A172 (cell line): ENCODE results near the gene TREM1. TPM values are rescaled to one million over a fixed set of nuclear protein-coding genes. Genes with fewer than 3 reads are reported as not detected.
"Not testable (repeated sequence)": the region's sequence is repeated elsewhere in the genome, so short reads cannot be mapped to it uniquely, and the experiment has no call there.

ENCODE experiments used
- DNase-seq: peaks from one replicate; pipeline ENCODE4 v3.0.0-alpha.2; 2015; ENCODE audit warnings: low spot score
- total RNA-seq: library from RNA; depleted of rRNA; stranded (reverse); fragments of >200 nt; shearing (Covaris generic); gene quantifications from 2 replicates; pipeline ENCODE4 v1.2.3, GENCODE V29; 2014

The TREM1 gene
- total RNA-seq, 1 experiment from 2014 or later, result not detected

DNA sequence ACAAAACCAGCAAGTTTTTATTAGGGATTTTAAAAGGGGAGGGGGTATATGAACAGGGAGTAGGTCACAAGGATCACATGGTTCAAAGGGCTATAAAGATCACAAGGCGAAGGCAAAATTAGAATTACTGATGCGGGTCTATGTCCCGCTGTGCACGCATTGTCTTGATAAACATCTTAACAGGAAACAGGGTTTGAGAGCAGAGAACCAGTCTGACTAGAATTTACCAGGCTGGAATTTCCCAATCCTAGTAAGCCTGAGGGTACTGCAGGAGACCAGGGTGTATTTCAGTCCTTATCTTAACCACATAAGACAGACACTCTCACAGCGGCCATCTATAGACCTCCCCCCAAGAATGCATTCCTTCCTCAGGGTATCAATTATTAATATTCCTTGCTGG is 10.8 kb upstream of the TREM1 start:
- DNase-seq, result not testable (repeated sequence)

DNA sequence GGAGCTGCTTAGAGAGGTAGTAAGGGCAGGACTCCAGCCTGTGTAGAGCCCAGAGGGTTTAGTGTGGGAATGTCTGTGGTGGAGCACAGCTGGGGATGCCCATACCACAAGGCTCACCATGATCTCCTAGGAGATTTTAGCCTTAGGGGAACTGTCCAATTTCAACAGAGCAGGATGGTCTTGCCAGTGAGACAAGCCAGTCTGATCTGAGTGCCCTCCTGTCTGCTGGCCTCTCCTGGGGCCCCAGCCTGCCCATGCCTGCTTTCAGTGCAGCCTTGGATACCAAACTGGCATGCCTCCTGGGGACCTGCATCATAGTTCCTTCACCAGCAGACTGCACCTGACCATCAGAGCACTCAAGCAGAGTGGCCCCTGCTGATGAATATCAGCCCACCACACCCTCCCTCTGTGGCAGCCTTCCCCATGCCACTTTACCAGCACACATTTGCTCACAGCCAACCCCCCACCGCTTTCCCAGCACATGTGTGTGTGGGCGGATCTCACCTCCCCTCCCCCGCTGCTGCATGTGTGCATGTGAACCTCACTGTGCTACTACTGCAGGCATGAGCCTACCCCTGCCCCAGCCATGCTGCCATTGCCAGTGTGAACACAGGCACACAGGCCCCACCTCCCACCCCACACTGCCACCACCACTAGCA is 7.9 kb upstream of the TREM1 start:
- no peak for DNase-seq

DNA sequence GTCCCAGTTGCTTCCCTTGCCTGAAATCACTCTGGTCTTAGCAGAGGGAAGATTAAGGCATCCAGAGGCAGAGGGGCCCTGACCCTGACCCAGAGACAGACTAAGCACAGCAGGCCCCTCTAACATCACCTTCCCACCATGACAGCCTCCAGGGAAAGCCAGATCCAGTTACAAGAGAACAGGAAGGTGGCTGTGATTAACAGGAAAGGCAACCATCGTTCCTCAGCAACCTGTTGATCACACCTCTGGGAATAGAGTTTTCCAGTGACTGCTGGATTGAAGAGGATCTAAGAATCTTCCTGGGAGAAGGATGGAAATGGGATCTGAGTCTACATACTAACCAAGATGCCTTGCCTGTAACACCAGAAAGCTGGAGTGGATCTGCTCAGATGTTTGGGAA is 5.2 kb upstream of the TREM1 start:
- no peak for DNase-seq

DNA sequence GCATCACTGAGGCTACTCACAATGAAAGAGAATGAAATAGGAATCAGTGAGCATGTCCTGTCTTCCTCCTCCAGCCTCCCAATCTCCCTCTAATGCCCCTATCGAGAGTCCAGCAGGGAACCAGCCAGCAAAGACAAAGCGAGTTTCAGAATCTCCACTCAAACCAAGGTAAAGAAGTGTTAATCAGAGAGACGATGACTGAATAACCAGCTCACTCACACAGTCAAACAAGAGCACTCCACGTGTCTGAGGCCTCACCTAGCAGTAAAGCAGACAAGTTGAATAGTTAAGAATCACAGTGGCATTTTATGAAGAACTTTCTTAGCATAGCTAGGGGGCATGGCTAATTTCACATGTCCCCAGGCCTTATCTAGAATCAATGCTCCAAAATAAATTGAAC is 3.3 kb upstream of the TREM1 start:
- no peak for DNase-seq

DNA sequence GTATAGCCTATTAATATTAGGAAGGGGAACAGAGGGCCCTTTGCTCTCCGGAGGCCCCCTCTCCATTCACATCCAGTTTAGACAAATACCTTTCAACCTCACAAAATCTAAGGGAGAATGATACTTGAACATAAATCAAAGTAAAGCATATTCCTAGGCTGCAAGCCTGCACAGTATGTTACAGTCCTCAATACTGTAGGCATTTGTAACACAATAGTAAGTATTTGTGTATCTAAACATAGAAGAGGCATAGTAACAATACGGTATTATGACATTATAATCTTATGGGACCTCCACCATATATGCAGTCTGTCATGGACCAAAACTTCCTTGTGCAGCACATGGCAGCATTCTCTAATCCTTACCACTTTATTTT is 2.3 kb upstream of the TREM1 start:
- no peak for DNase-seq

DNA sequence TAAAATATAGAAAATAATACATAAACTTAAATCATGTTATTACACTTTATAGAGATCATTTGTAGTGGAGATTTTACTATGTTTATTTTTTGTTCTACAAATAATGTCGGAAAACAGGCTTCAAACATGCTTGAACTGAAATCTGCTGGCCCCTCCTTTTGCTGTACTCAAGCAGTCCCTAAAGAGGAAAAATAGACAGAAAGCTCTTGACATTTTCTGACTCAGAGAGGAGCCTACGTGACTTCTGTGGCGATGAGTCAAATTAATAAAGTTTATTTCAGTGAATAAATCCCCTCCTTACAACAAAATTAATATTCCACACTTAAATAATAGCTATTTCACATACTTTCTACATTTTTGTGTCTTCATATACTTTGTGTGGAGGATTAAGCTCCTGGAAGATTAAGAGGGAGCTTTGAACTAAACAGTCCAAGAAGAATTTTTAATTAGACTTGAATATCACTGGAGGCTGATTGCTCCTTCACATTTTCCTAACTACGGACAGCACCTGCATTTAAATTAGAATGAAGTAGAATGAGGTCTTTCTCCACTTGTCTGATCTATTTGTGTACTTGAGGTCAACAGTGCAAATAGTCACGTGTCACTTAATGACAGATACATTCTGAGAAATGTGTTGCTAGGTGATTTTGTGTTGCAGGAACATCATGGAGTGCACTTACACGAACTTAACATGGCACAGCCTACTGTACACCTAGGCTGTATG is 1.7 kb upstream of the TREM1 start:
- DNase-seq, result no peak

DNA sequence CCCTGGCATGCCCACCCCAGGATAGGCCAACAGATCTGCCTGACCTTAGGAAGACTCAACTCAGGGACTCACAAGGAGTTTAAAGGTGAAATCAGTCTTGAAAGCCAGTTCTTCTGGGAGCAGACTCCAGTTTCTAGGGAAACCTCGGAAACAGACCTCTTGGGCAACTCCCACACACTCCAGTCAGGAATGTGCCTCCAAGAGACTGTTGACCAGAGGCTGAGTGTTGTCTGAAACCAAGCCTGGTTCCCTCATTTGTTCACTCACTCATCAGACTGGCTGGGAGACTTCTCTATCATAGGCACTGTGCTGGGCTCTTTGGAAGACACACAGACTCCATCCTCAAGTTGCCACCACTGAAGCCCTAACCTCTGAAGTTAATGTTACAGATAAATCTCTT is 1.8 kb downstream of the TREM1 start:
- no peak for DNase-seq

DNA sequence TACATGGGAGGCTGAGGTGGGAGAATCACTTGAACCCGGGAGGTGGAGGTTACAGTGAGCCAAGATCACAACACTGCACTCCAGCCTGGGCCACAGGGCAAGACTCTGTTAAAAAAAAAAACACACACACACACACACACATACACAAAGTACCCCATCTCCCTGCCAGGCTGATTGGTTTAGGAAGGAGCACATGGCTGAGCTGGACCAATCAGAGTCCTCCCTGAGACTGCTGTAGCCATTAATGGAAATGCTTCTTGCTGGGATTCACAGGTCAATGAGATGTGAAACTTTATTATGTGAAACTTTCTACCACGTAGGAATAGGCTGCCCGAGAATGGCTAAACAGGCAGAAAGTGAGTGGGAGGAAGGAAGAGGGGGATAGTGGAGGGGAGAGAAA is 2.9 kb downstream of the TREM1 start:
- no peak for DNase-seq

DNA sequence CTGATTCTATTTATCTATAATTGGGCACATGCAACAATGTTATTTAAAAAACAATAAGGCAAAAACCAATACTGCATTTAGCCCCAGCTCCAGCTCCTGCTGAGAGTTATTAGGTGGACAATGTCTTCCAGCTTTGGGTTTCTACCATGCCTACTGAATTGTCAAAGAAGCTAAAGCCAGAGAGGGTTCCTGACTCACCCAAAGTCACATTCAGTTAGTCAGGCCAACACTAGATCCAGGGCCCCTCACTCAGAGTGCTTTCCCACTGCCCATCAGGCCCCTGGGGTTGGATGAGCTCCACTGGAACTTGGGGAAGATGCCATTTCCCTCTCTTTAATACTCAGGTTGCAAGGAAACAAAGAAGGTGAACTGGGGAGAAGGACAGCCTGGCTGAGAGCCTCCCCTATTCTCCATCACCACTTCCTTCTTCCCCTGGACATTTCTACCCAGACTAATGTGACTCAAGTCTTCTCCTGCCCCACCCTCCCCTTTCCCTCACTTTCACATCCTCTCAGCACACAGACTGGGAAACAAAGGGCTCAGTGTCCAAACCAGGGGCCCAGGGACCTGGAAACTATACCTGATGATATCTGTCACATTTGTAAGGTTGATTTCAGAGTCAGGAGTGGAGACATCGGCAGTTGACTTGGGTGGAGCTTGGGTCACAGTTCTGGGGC is 6.0 kb downstream of the TREM1 start:
- no peak for DNase-seq

DNA sequence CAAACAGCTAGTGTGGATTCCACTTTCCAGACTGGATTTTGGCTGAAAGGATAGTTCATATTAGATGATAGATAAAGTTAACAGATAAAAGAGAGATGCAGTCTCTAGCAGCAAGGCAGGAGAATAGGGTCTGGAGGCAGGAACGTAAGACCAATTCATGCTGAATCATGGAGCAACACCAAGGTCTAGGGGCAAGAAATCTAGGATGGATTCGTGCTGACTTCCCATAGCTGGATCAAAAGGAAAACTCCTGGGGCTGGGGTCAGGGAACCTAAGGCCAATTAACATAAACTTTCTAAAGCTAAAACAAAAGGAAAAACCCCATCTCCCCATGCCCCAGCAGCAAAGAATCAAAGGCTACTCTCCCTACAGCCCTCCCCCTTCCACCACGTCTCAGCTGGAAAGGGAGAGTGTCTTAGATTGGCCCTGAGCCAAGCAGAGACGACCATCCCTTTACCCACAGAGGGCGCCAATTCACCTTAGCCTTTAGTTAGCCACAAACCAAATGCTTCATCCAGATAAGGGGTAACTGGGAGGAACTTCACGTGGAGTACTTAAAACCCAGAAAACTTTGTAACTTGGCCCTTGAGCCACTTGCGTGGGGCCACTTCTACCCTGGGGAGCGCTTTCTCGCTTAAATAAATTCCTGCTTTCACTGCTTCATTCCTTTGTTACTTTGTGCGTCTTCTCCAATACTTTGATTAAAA is 7.6 kb downstream of the TREM1 start:
- DNase-seq, result peak; percentile 45

DNA sequence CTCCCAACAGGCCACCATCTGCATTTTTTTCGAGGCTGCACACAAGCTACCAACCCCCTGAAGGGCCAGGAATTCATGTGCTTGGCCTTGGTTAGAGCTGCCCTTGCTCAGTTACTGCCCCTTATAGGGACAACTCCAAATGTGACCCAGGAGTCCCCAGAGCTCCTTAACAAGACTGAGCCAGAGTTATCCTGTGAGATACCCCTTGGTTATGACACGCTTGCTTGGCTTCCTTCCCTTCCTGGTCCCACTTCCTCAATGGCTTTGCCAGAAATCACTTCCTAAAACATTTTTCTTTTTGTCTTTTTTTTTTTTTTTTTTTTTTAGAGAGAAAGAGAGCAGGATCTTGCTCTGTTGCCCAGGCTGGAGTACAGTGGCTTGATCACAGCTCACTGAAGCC is 8.9 kb downstream of the TREM1 start:
- no peak for DNase-seq

DNA sequence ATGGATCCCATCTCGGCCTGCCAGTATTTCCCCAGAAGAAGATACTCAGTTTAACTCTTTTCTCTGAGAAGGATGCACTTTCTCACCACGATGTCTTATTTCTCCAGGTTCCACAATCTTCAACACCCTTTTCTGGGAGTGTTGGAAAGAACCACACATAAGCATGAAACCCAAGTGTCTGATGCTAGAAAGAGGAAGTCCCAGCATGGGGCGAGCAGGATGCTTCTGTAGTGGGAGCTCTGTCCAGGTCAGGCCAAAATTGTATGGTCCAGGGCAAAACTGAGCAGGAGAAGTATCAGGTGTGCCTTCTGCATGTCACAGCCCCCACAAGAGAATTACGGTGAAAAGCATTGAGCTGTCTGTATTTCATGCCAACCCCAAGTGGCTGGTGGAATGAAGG is 11.0 kb downstream of the TREM1 start:
- no peak for DNase-seq

DNA sequence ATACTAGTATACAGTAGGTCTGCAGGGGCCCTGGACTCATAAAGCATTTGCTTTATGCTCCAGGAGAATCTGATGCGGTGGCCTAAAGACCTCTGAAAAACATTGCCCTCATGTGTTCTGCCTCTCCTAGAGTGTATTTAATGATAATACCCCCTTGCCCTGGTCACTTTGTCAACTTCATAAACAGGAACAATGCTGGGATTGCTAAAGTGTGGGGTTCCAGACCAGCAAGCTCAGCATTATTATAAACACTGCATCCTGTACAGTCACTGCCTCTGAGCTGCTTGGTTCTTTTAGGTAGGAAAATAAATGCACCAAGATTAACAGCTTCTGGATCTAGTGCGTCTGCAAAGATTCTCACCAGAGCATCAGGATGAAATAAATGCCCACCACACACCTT is 12.2 kb downstream of the TREM1 start:
- DNase-seq, result no peak

DNA sequence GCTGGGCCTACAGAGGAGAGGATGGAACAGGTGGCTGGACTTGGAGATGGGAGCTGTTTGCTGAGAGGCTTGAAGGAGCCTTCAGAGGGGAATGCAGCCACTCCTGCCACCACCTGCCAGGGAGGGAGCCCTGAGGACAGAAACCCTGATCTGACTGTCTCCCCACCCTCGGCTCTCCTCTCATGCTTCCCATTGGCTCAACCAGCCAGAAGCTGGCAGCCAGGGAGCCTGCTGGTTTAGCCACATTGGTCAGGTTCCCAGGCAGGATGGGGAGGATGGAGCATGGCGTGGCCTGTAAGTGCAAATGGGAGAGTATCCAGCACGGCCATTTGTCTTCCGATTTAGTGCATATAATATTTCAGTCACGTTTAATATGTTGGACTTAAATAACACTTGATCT is 12.8 kb downstream of the TREM1 start:
- DNase-seq, result no peak

DNA sequence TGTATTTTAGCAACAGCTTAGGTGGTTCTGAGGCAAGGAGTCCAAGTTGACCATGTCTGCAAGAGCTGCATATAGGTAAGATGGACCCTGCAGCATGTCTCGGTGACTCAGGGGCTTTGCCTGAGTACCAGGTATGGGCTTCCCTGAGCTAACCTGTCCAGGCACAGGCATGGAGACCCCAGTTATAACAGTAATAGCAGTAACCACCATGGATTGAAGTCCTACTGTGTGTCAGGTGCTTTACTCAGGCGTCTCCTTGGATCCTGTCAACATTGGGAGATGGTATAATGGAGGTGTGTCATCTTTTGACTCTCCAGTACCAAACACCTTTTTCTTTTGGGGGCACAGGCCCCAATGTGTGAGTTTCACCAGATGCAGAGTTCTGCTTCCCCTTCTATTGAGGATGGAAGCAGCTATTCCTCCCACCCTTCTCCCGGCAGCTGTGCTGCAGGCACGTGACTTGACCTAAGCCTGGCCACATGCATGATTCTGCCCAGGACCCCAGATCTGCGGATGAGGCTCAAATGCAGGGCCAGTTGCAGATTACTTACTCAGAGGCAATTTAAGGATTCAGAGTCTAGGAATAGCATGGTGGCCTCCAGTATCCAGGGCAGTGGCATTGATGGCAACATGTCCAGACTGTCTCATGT is 13.8 kb downstream of the TREM1 start:
- no peak for DNase-seq

DNA sequence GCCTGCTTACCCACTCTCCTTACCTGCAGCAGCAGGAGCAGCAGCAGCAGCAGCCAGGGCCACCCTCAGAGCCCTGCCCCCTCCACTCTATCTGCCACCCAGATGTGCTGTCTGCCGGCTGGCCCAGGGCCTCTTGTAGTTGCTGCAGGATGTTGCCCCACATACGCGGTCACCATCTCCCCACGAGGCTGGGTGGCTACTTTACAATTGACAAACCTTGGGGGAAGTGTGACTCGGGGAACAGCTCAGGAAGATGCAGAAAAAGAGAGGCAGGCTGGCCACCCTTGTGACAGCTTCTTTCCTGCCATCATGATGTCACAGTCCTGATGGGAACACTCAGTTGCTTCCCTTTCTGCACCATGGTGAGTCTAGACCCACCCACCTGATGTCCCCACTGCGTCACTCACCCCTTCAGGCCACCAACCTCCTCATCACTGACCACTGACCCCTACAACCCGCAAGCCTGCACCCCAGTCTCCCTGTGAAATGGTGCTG is 14.5 kb downstream of the TREM1 start:
- no peak for DNase-seq

DNA sequence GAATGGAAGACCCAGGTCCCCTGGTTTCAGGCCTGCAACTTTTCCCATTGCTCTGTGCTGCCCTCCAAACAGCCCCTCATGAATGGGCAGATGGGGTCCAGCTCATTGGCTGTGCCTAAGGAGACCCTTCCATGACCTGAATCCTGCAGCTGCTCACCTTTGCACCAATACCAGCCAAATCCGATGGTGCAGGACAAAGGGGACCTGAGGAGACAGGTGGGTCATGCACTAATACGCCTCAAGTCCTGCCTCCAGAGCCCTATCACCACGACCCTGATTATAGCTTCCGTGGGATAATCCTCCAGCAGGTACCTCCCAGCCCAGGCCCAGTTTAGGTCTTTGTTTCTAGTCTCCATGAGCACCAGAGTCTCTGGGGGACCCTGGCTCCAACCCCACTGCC is 16.8 kb downstream of the TREM1 start:
- no peak for DNase-seq

DNA sequence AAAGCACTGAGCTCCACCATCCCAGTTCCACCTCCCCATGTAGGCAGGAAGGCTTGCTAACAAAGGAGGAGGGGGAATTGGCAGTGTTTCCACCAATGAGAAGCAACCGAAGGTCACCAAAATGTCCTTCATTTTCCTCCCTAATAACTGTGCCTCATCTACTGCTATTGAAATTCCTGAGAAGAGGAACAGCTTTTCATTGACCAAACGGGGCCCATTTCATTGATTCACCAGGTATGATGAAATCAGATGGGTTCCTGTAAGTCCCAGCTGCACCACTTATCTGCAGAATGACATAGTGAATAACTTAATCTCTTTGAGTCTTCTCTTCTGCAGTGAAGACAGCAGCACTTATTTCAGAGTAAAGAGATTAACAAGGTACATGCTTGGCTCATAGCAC is 17.3 kb downstream of the TREM1 start:
- DNase-seq, result no peak

DNA sequence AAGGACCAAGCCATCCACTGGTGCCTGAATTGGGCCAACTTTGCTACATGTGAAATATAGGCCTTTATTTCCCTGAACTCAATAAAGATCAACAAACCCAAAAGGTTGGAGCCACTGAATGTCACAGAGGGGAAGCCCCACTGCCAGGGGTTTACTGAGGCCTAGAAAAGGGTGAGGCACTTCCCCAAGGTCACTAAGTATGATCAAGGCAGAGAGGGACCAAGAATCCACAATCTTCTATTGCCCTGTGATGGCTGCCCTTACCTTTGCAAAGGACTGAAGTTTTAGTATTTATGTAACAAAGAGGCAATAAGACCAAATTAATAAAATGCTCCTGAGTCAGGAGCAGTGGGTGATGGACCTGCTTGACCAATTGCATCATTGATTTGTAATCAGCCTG is 18.0 kb downstream of the TREM1 start:
- DNase-seq, result no peak

DNA sequence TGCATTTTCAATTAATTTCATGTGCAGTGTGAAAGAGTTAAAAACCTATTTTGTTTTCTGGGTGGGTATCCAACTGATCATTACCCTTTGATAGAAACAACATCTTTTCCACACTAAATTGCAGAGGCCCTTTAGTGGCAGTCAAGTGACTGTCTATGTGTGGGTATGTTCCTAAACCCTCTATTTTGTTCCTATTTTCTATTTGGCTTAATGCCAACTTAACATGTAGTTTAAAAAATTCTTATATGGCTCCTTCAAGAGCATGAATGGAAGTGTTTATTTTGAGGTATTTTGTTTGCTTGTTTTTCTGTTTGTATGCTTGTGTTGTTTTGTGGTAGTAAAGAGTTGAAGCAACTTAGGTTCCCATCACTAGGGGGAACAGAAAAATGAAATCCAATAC is 19.9 kb downstream of the TREM1 start:
- DNase-seq, result no peak

DNA sequence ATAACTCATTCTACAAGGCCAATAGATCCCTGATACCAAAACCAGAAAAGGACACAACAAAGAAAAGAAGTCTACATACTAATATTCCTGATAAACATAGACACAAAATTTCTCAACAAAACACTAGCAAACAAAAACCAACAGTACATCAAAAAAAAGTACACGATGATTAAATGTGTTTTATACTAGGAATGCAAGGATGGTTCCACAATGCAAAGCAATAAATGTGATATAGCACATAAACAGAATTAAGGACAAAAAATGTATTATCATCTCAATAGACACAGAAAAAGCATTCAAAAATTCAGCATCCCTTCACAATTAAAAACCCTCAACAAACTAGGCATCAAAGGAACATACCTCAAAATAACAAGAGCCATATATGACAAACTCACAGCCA is 23.2 kb downstream of the TREM1 start:
- no peak for DNase-seq

DNA sequence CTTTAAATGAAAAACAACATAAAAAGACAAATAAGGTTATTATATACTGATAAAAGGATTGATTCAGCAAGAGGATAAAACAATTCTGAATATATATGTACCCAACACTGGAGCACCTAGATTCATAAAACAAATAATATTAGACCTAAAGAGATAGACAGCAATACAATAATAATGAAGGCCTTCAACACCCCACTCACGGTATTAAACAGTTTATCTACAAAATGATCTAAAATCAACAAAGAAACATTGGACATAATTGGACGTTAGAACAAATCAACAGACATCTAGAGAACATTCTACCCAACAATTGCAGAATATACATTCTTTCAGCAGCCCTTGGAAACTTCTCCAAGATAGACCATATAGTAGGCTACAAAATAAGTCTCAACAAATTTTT is 24.1 kb downstream of the TREM1 start:
- DNase-seq, result no peak
